Activated CD8-positive, alpha-beta T cell treated with anti-CD3 and anti-CD28 coated beads for 36 hours (primary cell): ENCODE data around the gene GAB1. TPM values are rescaled to one million over a fixed set of nuclear protein-coding genes. Genes with fewer than 3 reads are reported as not detected.

Experiments used
- ATAC-seq: fragments of 200-7000 bp; cut with Tn5 transposase; one replicate; pipeline ENCODE4 v1.10.0; 2021; ENCODE audit warnings: mild to moderate bottlenecking, moderate library complexity
- CTCF ChIA-PET: fragments of 350-600 bp; sonication (Branson Sonifier 250); formaldehyde crosslinking; loops from one replicate; lab custom pipeline; 2021; ENCODE audit warnings: antibody characterized with exemption; lab: Charles Lee
- POLR2A ChIA-PET: fragments of 350-600 bp; sonication (Branson Sonifier 250); formaldehyde crosslinking; loops from one replicate; lab custom pipeline; 2021; ENCODE audit warnings: antibody characterized with exemption; lab: Charles Lee
- DNase-seq: peaks from one replicate; pipeline ENCODE4 v3.0.0-alpha.2; 2020
- H3K27ac Mint-ChIP-seq: one replicate; pipeline ENCODE4 v1.8.0; 2021; ENCODE audit warnings: mild to moderate bottlenecking, mixed read lengths
- H3K27me3 Mint-ChIP-seq: one replicate; pipeline ENCODE4 v1.8.0; 2021; ENCODE audit warnings: mixed read lengths
- H3K36me3 Mint-ChIP-seq: one replicate; pipeline ENCODE4 v1.8.0; 2021; ENCODE audit warnings: low read depth, mixed read lengths
- H3K4me1 Mint-ChIP-seq: one replicate; pipeline ENCODE4 v1.8.0; 2021; ENCODE audit warnings: low read depth, mixed read lengths
- H3K4me3 Mint-ChIP-seq: one replicate; pipeline ENCODE4 v1.8.0; 2021; ENCODE audit warnings: mild to moderate bottlenecking, moderate library complexity, mixed read lengths
- H3K9me3 Mint-ChIP-seq: one replicate; pipeline ENCODE4 v1.8.0; 2021; ENCODE audit warnings: mixed read lengths
- intact Hi-C: fragments of 100-400 bp; cut with micrococcal nuclease; formaldehyde crosslinking; loops from one replicate; pipeline ENCODE4 v1.10.0; 2022
- total RNA-seq, 2 experiments: library from RNA; stranded (reverse); gene quantifications; one replicate each; pipeline ENCODE4 v1.2.3, GENCODE V29; 2021
- TF ChIP-seq, protein P1 (sequence below): fragments of 200-600 bp; IDR thresholded peaks from one replicate; pipeline ENCODE4 v1.8.0; 2022; ENCODE audit warnings: antibody characterized with exemption, mild to moderate bottlenecking

GAB1 gene
- total RNA-seq, 2 experiments from 2014 or later: 0.20 to 0.34 TPM

DNA sequence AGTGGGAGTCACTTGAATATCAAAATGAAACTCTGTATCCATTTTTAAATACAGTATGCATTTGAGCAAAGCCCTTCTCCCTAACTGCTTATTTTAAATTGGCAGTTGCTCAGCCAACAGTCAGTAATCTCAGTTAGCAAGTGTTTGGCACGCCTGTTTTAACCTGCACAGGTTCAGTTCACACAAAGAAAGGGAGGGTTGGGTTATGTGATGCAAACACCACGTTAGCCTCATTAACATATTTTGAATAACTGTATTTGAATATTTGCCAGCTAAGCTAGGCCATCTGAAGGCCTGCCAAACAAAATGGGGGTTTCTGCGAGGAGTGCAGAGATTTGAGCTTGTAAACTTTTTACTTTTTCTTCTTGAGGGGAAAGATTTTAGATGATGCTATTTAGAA lies 19.8 kb downstream of the GAB1 start:
- Mint-ChIP-seq H3K9me3 (peaks cover 5% of the 10 kb centered on the region), H3K4me3 (no peak overlapping the region), H3K27ac (no peak overlapping the region), H3K27me3 (peaks cover 3% of the 10 kb centered on the region), H3K36me3 (peaks cover 2% of the 10 kb centered on the region), H3K4me1 (peaks cover 32% of the 10 kb centered on the region)
- no peak for DNase-seq
- TF ChIP-seq, protein P1, sequence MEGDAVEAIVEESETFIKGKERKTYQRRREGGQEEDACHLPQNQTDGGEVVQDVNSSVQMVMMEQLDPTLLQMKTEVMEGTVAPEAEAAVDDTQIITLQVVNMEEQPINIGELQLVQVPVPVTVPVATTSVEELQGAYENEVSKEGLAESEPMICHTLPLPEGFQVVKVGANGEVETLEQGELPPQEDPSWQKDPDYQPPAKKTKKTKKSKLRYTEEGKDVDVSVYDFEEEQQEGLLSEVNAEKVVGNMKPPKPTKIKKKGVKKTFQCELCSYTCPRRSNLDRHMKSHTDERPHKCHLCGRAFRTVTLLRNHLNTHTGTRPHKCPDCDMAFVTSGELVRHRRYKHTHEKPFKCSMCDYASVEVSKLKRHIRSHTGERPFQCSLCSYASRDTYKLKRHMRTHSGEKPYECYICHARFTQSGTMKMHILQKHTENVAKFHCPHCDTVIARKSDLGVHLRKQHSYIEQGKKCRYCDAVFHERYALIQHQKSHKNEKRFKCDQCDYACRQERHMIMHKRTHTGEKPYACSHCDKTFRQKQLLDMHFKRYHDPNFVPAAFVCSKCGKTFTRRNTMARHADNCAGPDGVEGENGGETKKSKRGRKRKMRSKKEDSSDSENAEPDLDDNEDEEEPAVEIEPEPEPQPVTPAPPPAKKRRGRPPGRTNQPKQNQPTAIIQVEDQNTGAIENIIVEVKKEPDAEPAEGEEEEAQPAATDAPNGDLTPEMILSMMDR: no peak
- no peak for ATAC-seq
- intact Hi-C loops: no loop called here
- ChIA-PET CTCF (no interaction called here), POLR2A (no interaction called here)

DNA sequence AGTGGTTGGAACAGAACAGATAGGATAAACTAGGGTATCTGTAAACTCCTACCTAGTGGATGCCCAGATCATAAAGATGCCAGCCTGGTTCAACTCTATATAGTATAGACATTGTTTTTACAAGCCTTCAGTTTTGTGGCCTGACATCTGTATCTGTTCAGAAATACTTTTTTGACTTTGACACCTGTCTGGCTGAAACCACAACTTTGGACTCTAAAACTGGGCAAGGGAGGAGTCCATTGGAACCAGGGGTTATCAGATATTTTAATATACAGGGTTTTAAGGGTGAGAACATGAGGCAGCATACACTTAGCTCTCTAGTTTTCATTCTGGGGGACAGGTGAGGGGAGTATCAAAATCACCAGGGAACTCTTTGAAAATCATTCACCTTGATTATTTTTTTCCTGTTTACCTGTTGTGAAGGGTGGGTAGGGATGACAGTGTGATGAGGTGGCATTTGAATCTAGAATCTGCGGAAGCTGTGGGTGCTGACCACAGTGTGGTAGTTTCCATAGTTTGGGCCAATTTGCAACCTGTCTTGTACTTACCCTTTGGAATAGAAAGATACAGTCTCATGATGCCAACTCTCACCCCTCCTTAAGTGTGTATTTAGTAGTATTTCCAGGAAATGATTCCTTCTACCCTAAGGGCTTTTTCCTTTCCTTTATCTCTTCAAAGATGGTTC lies 20.6 kb downstream of the GAB1 start:
- Mint-ChIP-seq H3K27ac (peak overlapping the region; percentile 7), H3K36me3 (peaks cover 2% of the 10 kb centered on the region), H3K9me3 (peaks cover 5% of the 10 kb centered on the region), H3K27me3 (peaks cover 3% of the 10 kb centered on the region), H3K4me3 (no peak overlapping the region), H3K4me1 (peaks cover 33% of the 10 kb centered on the region)
- POLR2A ChIA-PET: no interaction called here
- ATAC-seq (no peak), DNase-seq (peak; percentile 23)
- CTCF ChIA-PET: no interaction called here
- TF ChIP-seq, protein P1: no peak
- intact Hi-C loops: no loop called here

DNA sequence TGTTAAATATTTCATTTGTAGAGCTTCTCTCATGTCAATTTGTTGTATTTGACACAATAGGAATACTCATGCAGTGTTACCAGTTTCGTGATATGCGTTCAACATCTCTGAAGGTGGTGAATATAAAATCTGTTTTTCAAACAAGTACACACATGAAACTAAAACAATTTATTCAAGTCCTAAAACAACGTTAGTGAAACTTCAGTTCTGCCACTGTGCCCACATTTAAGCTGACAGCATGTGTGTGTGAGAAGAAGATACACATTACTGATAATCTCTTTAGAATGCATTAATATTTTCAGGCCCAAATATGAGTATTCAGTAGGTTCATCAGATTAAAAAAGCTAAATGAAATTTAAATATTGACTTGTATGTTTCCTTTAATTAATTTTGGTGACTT lies 21.7 kb downstream of the GAB1 start:
- POLR2A ChIA-PET: no interaction called here
- intact Hi-C loops: loop anchor here (2.0 kb wide), 1 partner anchor 154 kb away; the partner anchor contains the start of gene SMARCA5
- Mint-ChIP-seq H3K27me3 (no peaks in the 10 kb centered on the region), H3K36me3 (peaks cover 2% of the 10 kb centered on the region), H3K4me3 (no peak overlapping the region), H3K9me3 (peaks cover 5% of the 10 kb centered on the region), H3K27ac (peak overlapping the region; percentile 94), H3K4me1 (peaks cover 38% of the 10 kb centered on the region)
- CTCF ChIA-PET: interaction anchor here (1.0 to 1.2 kb wide), 3 partner anchors 14 to 24 kb away, joined by 3 read pairs; no protein-coding TSS in a partner anchor
- DNase-seq (no peak), ATAC-seq (no peak)
- TF ChIP-seq, protein P1: no peak

DNA sequence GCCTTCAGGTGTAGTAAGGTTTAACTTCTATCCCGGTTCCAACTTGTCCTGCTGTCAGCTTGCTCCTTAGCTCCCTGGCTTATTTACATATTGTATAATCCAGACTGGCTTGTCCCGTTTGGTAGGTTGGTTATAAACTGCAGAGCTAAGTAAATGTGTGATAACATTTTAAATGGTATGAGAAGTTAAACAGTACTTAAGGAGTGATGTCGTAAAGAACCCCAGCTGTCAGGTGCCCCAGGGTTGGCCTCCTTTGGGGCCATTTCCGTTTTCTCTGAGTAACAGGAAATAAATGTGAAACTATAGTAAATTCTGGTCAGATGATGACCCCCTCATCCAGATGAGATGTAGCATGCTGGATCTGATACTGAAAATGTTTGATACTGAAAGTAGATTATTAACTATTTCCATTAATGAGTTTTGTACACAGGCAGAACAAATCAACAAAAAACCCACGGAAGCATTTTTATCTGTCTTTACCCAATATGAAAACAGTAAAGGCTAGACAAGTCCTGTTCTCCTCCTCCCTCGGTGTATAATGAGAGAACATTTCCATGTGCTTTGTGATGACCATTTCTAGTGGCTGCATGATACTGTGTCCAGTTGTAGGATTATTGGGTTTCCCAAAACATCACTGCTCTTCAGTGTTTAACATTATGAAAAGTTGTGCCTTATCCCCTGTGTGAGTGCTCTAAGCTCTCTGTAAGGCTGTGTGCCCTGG lies 22.4 kb downstream of the GAB1 start:
- DNase-seq: peak; percentile 74

More for the DNA sequence above, 22.4 kb downstream of the GAB1 start:
- ChIA-PET POLR2A (no interaction called here), CTCF (interaction anchor here (1.0 to 1.2 kb wide), 3 partner anchors 15 to 23 kb away, joined by 3 read pairs; no protein-coding TSS in a partner anchor)
- intact Hi-C loops: loop anchor here (2.0 kb wide), 1 partner anchor 154 kb away; the partner anchor contains the start of gene SMARCA5
- H3K36me3 Mint-ChIP-seq: peaks cover 2% of the 10 kb centered on the region
- H3K4me3 Mint-ChIP-seq: peak overlapping the region; percentile 53
- peaks cover 5% of the 10 kb centered on the region for H3K9me3 Mint-ChIP-seq
- H3K27ac Mint-ChIP-seq: peak overlapping the region; percentile 94
- TF ChIP-seq, protein P1: no peak
- ATAC-seq: peak; percentile 94
- H3K27me3 Mint-ChIP-seq: no peaks in the 10 kb centered on the region
- H3K4me1 Mint-ChIP-seq: peaks cover 38% of the 10 kb centered on the region
